Stimulated activated naive B cell treated with anti-CD40 and anti-IgM and Interleukin-4, amounts not matched to agents 10 μg/mL and 1 μg/mL and 100 μg/mL, for 72 hours (primary cell): ENCODE data around the gene TRAPPC8.
"Not testable (repeated sequence)": the region's sequence is repeated elsewhere in the genome, so short reads cannot be mapped to it uniquely, and the experiment has no call there.

Source experiments
- ATAC-seq, 2 donors: fragments of 150-1000 bp; cut with Tn5 transposase; replicated peaks; 2 replicates each; pipeline ENCODE4 v1.10.0; 2021; ENCODE audit warnings: moderate library complexity in 1 of 2
- DNase-seq: peaks from one replicate; pipeline ENCODE4 v3.0.0; 2021
- H3K27ac Mint-ChIP-seq: one replicate; pipeline ENCODE4 v1.8.0; 2022; ENCODE audit warnings: mild to moderate bottlenecking, mixed read lengths
- H3K27me3 Mint-ChIP-seq, 2 donors: one replicate each; pipeline ENCODE4 v1.8.0; 2022; ENCODE audit warnings: mixed read lengths in 2 of 2
- H3K36me3 Mint-ChIP-seq, 2 donors: one replicate each; pipeline ENCODE4 v1.8.0; 2022; ENCODE audit warnings: mixed read lengths in 2 of 2, mild to moderate bottlenecking in 1 of 2
- H3K4me1 Mint-ChIP-seq, 2 donors: one replicate each; pipeline ENCODE4 v1.8.0; 2022; ENCODE audit warnings: mixed read lengths in 2 of 2, mild to moderate bottlenecking in 1 of 2
- H3K4me3 Mint-ChIP-seq, 2 donors: one replicate each; pipeline ENCODE4 v1.8.0; 2022; ENCODE audit warnings: mild to moderate bottlenecking in 2 of 2, mixed read lengths in 2 of 2, moderate library complexity in 1 of 2
- H3K9me3 Mint-ChIP-seq, 2 donors: one replicate each; pipeline ENCODE4 v1.8.0; 2022; ENCODE audit warnings: mixed read lengths in 2 of 2, mild to moderate bottlenecking in 1 of 2

The TRAPPC8 gene

GRCh38 chr18:31953699-31954098 lies 10.8 kb upstream of the TRAPPC8 start:
- ATAC-seq, H3K27ac Mint-ChIP-seq, H3K36me3 Mint-ChIP-seq, H3K4me1 Mint-ChIP-seq, H3K4me3 Mint-ChIP-seq, DNase-seq, H3K27me3 Mint-ChIP-seq, H3K9me3 Mint-ChIP-seq: not testable (repeated sequence)

GRCh38 chr18:31952223-31952622 lies 9.3 kb upstream of the TRAPPC8 start:
- no peaks in the 10 kb centered on the region for H3K9me3 Mint-ChIP-seq
- DNase-seq: no peak
- H3K4me1 Mint-ChIP-seq: no peaks in the 10 kb centered on the region
- ATAC-seq: no peak
- no peaks in the 10 kb centered on the region for H3K36me3 Mint-ChIP-seq
- H3K4me3 Mint-ChIP-seq: no peak overlapping the region
- no peak overlapping the region for H3K27ac Mint-ChIP-seq
- peaks cover 5 to 7% of the 10 kb centered on the region in 2 donors for H3K27me3 Mint-ChIP-seq

GRCh38 chr18:31950583-31950982 lies 7.7 kb upstream of the TRAPPC8 start:
- DNase-seq (no peak), ATAC-seq (no peak)
- Mint-ChIP-seq H3K4me3 (no peak overlapping the region), H3K27me3 (peaks cover 5 to 7% of the 10 kb centered on the region in 2 donors), H3K9me3 (no peaks in the 10 kb centered on the region), H3K27ac (no peak overlapping the region), H3K36me3 (no peaks in the 10 kb centered on the region), H3K4me1 (peaks cover 0 to 2% of the 10 kb centered on the region in 2 donors)

GRCh38 chr18:31948349-31948748 lies 5.4 kb upstream of the TRAPPC8 start:
- H3K4me3 Mint-ChIP-seq, H3K27me3 Mint-ChIP-seq, DNase-seq, H3K27ac Mint-ChIP-seq, H3K36me3 Mint-ChIP-seq, H3K9me3 Mint-ChIP-seq, ATAC-seq: not testable (repeated sequence)
- peaks cover 4 to 20% of the 10 kb centered on the region in 2 donors for H3K4me1 Mint-ChIP-seq

- no peak overlapping the region for H3K27ac Mint-ChIP-seq
- no peak for ATAC-seq
- H3K9me3 Mint-ChIP-seq: no peaks in the 10 kb centered on the region
- peaks cover 4 to 26% of the 10 kb centered on the region in 2 donors for H3K4me1 Mint-ChIP-seq
- DNase-seq: no peak
- no peaks in the 10 kb centered on the region for H3K27me3 Mint-ChIP-seq
- H3K36me3 Mint-ChIP-seq: no peaks in the 10 kb centered on the region
- H3K4me3 Mint-ChIP-seq: no peak overlapping the region
Measured at GRCh38 chr18:31946305-31947046, 3.5 kb upstream of the TRAPPC8 start.

GRCh38 chr18:31943878-31944816 lies 1.2 kb upstream of the TRAPPC8 start:
- DNase-seq (no peak), ATAC-seq (no peak)
- H3K4me3 Mint-ChIP-seq: peak overlapping the region; percentile 94 to 100
- peaks cover 15 to 43% of the 10 kb centered on the region in 2 donors for H3K4me1 Mint-ChIP-seq
- H3K36me3 Mint-ChIP-seq: peaks cover 7 to 11% of the 10 kb centered on the region in 2 donors
- no peaks in the 10 kb centered on the region for H3K27me3 Mint-ChIP-seq
- peak overlapping the region; percentile 100 for H3K27ac Mint-ChIP-seq
- no peaks in the 10 kb centered on the region for H3K9me3 Mint-ChIP-seq

- H3K36me3 Mint-ChIP-seq: peaks cover 7 to 16% of the 10 kb centered on the region in 2 donors
- H3K4me1 Mint-ChIP-seq: peaks cover 18 to 53% of the 10 kb centered on the region in 2 donors
Measured at GRCh38 chr18:31942291-31942998, 483 bp downstream of the TRAPPC8 start.

GRCh38 chr18:31941010-31941809 lies 1.7 kb downstream of the TRAPPC8 start:
- peak overlapping the region; percentile 94 to 100 for H3K4me3 Mint-ChIP-seq
- DNase-seq (no peak), ATAC-seq (no peak)
- H3K27ac Mint-ChIP-seq: no peak overlapping the region
- H3K9me3 Mint-ChIP-seq: no peaks in the 10 kb centered on the region
- peaks cover 9 to 21% of the 10 kb centered on the region in 2 donors for H3K36me3 Mint-ChIP-seq
- no peaks in the 10 kb centered on the region for H3K27me3 Mint-ChIP-seq
- H3K4me1 Mint-ChIP-seq: peaks cover 19 to 61% of the 10 kb centered on the region in 2 donors

More at GRCh38 chr18:31942291-31942998, 483 bp downstream of the TRAPPC8 start:
- no peaks in the 10 kb centered on the region for H3K27me3 Mint-ChIP-seq
- H3K27ac Mint-ChIP-seq: peak overlapping the region; percentile 100
- DNase-seq: peak; percentile 43
- peak overlapping the region; percentile 94 to 100 for H3K4me3 Mint-ChIP-seq
- ATAC-seq: peak; percentile 61 to 62
- no peaks in the 10 kb centered on the region for H3K9me3 Mint-ChIP-seq

- Mint-ChIP-seq H3K36me3 (peaks cover 14 to 17% of the 10 kb centered on the region in 2 donors), H3K4me1 (peaks cover 15 to 36% of the 10 kb centered on the region in 2 donors)
- not testable (repeated sequence) for H3K4me3 Mint-ChIP-seq, H3K9me3 Mint-ChIP-seq, H3K27ac Mint-ChIP-seq, DNase-seq, H3K27me3 Mint-ChIP-seq, ATAC-seq
Measured at GRCh38 chr18:31934773-31935172, 8.2 kb downstream of the TRAPPC8 start.

GRCh38 chr18:31931886-31932240 lies 11.1 kb downstream of the TRAPPC8 start:
- no peak overlapping the region for H3K4me3 Mint-ChIP-seq
- peaks cover 5 to 13% of the 10 kb centered on the region in 2 donors for H3K4me1 Mint-ChIP-seq
- H3K36me3 Mint-ChIP-seq: peaks cover 8% of the 10 kb centered on the region in 2 donors
- DNase-seq (no peak), ATAC-seq (no peak)
- H3K9me3 Mint-ChIP-seq: no peaks in the 10 kb centered on the region
- H3K27ac Mint-ChIP-seq: no peak overlapping the region
- H3K27me3 Mint-ChIP-seq: no peaks in the 10 kb centered on the region

GRCh38 chr18:31931163-31931885 lies 11.6 kb downstream of the TRAPPC8 start:
- Mint-ChIP-seq H3K4me1 (peaks cover 5 to 12% of the 10 kb centered on the region in 2 donors), H3K27ac (no peak overlapping the region), H3K36me3 (peaks cover 11% of the 10 kb centered on the region in 2 donors), H3K27me3 (no peaks in the 10 kb centered on the region), H3K9me3 (no peaks in the 10 kb centered on the region), H3K4me3 (no peak overlapping the region)
- ATAC-seq (no peak), DNase-seq (no peak)

GRCh38 chr18:31929273-31929672 lies 13.7 kb downstream of the TRAPPC8 start:
- DNase-seq (no peak), ATAC-seq (no peak)
- H3K4me3 Mint-ChIP-seq: no peak overlapping the region
- peaks cover 19 to 22% of the 10 kb centered on the region in 2 donors for H3K36me3 Mint-ChIP-seq
- H3K4me1 Mint-ChIP-seq: peaks cover 8 to 21% of the 10 kb centered on the region in 2 donors
- no peaks in the 10 kb centered on the region for H3K9me3 Mint-ChIP-seq
- H3K27ac Mint-ChIP-seq: no peak overlapping the region
- no peaks in the 10 kb centered on the region for H3K27me3 Mint-ChIP-seq

GRCh38 chr18:31926988-31927387 lies 15.9 kb downstream of the TRAPPC8 start:
- not testable (repeated sequence) for DNase-seq, ATAC-seq, H3K27me3 Mint-ChIP-seq, H3K4me3 Mint-ChIP-seq, H3K27ac Mint-ChIP-seq, H3K9me3 Mint-ChIP-seq
- H3K4me1 Mint-ChIP-seq: peaks cover 5 to 14% of the 10 kb centered on the region in 2 donors
- peaks cover 26 to 30% of the 10 kb centered on the region in 2 donors for H3K36me3 Mint-ChIP-seq
